Activated T-cell treated with anti-CD3 and anti-CD28 coated beads for 1 hour (primary cell): ENCODE results near the gene ITPK1.

Experiments used
- DNase-seq: peaks from one replicate; pipeline ENCODE4 v3.0.0-alpha.2; 2020; ENCODE audit warnings: low read depth

The ITPK1 gene

GRCh38 chr14:93028724-93029076 is 87.0 kb downstream of the ITPK1 start:
- DNase-seq = no peak

- no peak for DNase-seq
Observed at GRCh38 chr14:93027810-93028723, 87.7 kb downstream of the ITPK1 start.

- DNase-seq = no peak
Observed at GRCh38 chr14:93026339-93026738, 89.4 kb downstream of the ITPK1 start.

GRCh38 chr14:93025055-93025454 is 90.7 kb downstream of the ITPK1 start:
- no peak for DNase-seq

- DNase-seq = no peak
Observed at GRCh38 chr14:93024493-93024892, 91.2 kb downstream of the ITPK1 start.

GRCh38 chr14:93023802-93024434 is 91.8 kb downstream of the ITPK1 start:
- no peak for DNase-seq

- DNase-seq = no peak
Observed at GRCh38 chr14:93023039-93023438, 92.7 kb downstream of the ITPK1 start.

- no peak for DNase-seq
Observed at GRCh38 chr14:93019970-93020369, 95.8 kb downstream of the ITPK1 start.

GRCh38 chr14:93019367-93019843 is 96.3 kb downstream of the ITPK1 start:
- no peak for DNase-seq

GRCh38 chr14:93018366-93018765 is 97.4 kb downstream of the ITPK1 start:
- DNase-seq = no peak

GRCh38 chr14:93017898-93018297 is 97.8 kb downstream of the ITPK1 start:
- no peak for DNase-seq

GRCh38 chr14:93017301-93017797 is 98.4 kb downstream of the ITPK1 start:
- DNase-seq = no peak

- DNase-seq = no peak
Observed at GRCh38 chr14:93016275-93016845, 99.4 kb downstream of the ITPK1 start.

GRCh38 chr14:93015505-93015904 is 100.2 kb downstream of the ITPK1 start:
- DNase-seq = no peak

- no peak for DNase-seq
Observed at GRCh38 chr14:93015064-93015463, 100.7 kb downstream of the ITPK1 start.

- no peak for DNase-seq
Observed at GRCh38 chr14:93014058-93015023, 101.4 kb downstream of the ITPK1 start.

- no peak for DNase-seq
Observed at GRCh38 chr14:93012951-93013719, 102.6 kb downstream of the ITPK1 start.

- DNase-seq = no peak
Observed at GRCh38 chr14:93012506-93012905, 103.2 kb downstream of the ITPK1 start.

- DNase-seq = no peak
Observed at GRCh38 chr14:93011650-93012325, 103.9 kb downstream of the ITPK1 start.

GRCh38 chr14:93011141-93011529 is 104.6 kb downstream of the ITPK1 start:
- no peak for DNase-seq
